ENCODE results near the gene RFK. TPM values are rescaled to one million over a fixed set of nuclear protein-coding genes. Genes with fewer than 3 reads are reported as not detected.

RFK gene
- total and polyA plus RNA-seq, 2 of the 13 experiments (the other 11 are each of a cell fraction or from before 2014, with no cell fraction given): 18.2 to 37.2 TPM

- TF ChIP-seq FLYWCH1 (CRISPR knock-in tag; IDR thresholded peaks at IDR 0.05): no peak
- TF ChIP-seq ZNF34 (CRISPR knock-in tag; IDR thresholded peaks at IDR 0.05; ENCODE audit: borderline replicate concordance): no peak
- no peak for TF ChIP-seq TSC22D2 (CRISPR knock-in tag; IDR thresholded peaks at IDR 0.05; ENCODE audit: borderline replicate concordance)
- TF ChIP-seq MED1 (CRISPR knock-in tag; IDR thresholded peaks at IDR 0.05): peak; percentile 80
- no peak for TF ChIP-seq ISX (CRISPR knock-in tag; conservative IDR thresholded peaks at IDR 0.05)
- no peak for TF ChIP-seq ZNF513 (CRISPR knock-in tag; conservative IDR thresholded peaks at IDR 0.05)
- TF ChIP-seq MAFK (conservative IDR thresholded peaks at IDR 0.05 in 1 of 2, IDR thresholded peaks at IDR 0.05 in 1 of 2; ENCODE audit: low read length in 2 of 2): no peak
- TF ChIP-seq ZNF773 (CRISPR knock-in tag; IDR thresholded peaks at IDR 0.05; ENCODE audit: borderline replicate concordance): no peak
- TF ChIP-seq EP300 (IDR thresholded peaks at IDR 0.05; ENCODE audit: low read depth in 2 of 2, low read length in 2 of 2): peak; percentile 78 to 96; a peak in 3 of 4 replicates
- TF ChIP-seq EP300 (CRISPR knock-in tag; IDR thresholded peaks at IDR 0.05; ENCODE audit: borderline replicate concordance): peak; percentile 90
- no peak for TF ChIP-seq ZBTB42 (CRISPR knock-in tag; IDR thresholded peaks at IDR 0.05)
- no peak for TF ChIP-seq GMEB1 (CRISPR knock-in tag; IDR thresholded peaks at IDR 0.05; ENCODE audit: borderline replicate concordance)
- TF ChIP-seq CAMTA2 (CRISPR knock-in tag; IDR thresholded peaks at IDR 0.05; ENCODE audit: borderline replicate concordance): no peak
- no peak for TF ChIP-seq ZNF616 (CRISPR knock-in tag; IDR thresholded peaks at IDR 0.05; ENCODE audit: low read depth)
- TF ChIP-seq ZSCAN25 (CRISPR knock-in tag; IDR thresholded peaks at IDR 0.05): no peak
- no peak for TF ChIP-seq JUN (CRISPR knock-in tag; IDR thresholded peaks at IDR 0.05)
- no peak for TF ChIP-seq BCL3 (CRISPR knock-in tag; IDR thresholded peaks at IDR 0.05)
- TF ChIP-seq SRSF9 (IDR thresholded peaks at IDR 0.05; ENCODE audit: borderline replicate concordance, insufficient read depth, low read depth, low read length, poor library complexity, severe bottlenecking): no peak
- TF ChIP-seq PRMT3 (CRISPR knock-in tag; IDR thresholded peaks at IDR 0.05; ENCODE audit: borderline replicate concordance, low read depth): no peak
- TF ChIP-seq FOXM1 (CRISPR knock-in tag; IDR thresholded peaks at IDR 0.05): no peak
- no peak for TF ChIP-seq RBM39 (IDR thresholded peaks at IDR 0.05; ENCODE audit: low read depth, low read length, poor library complexity, severe bottlenecking)
- TF ChIP-seq ZNF747 (CRISPR knock-in tag; IDR thresholded peaks at IDR 0.05; ENCODE audit: borderline replicate concordance): no peak
- no peak for TF ChIP-seq ZNF160 (CRISPR knock-in tag; IDR thresholded peaks at IDR 0.05)
- TF ChIP-seq ZNF776 (CRISPR knock-in tag; IDR thresholded peaks at IDR 0.05): no peak
- TF ChIP-seq ZNF615 (CRISPR knock-in tag; IDR thresholded peaks at IDR 0.05; ENCODE audit: borderline replicate concordance): no peak
- TF ChIP-seq NFIC (IDR thresholded peaks at IDR 0.05; ENCODE audit: low read length): peak; percentile 91
Measured at GRCh38 chr9:76423216-76424177, 29.3 kb upstream of the RFK start (continued).

All from HepG2 (cell line).